ENCODE results near the gene MRPS21. TPM values are rescaled to one million over a fixed set of nuclear protein-coding genes. Genes with fewer than 3 reads are reported as not detected.

Gene MRPS21
- total RNA-seq, 6 experiments from 2014 or later, result 22.9 to 30.5 (median 25.0) TPM

DNA sequence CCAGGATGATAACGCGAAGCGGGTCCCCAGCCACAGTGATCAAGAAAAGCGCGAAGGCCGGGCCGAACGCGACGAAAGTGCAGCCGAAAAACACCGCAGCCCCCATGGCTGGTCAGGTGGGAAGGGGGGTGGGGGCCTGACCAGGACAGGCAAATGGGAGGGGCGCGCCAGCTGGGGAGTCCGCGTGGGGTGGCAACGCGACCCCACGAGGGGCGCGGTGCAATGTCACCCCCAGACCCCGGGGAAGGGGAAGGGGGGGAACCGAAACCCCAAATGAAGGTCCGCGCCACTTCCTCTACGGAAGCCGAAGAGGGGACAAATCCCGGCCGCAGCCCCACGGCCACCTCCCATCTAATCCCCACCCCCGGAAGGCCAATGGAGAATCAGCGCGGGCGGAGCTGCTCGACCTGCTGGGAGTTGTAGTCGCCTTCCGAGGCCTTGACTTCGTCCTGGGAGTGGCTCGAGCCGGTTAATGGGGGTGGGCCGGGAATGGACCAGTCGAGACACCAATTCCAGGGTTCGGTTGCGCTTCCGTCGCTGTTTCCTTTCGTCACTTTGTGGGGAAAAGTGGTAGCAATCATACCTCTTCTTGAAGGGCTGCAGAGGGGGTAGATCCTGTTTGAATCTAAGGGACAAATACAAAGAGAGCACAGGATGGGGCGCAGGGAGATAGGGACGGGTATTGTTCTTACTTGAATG, 24.8 kb upstream of the MRPS21 start, which contains the start of gene APH1A:
TSS of gene APH1A (minus strand) at position 312 of the 699 bp plus-strand sequence. CDS start at position 106, 206 bp downstream.
- H3K4me1 ChIP-seq, result peaks cover 0 to 12% (median 4%) of the 10 kb centered on the region in 4 donors
- WGBS (ENCODE audit: insufficient coverage, low coverage, low lambda C conversion rate, missing lambda C conversion rate), result under 1% methylated on average over 37 of the region's 49 CpGs
- DNase-seq, result peak; percentile 97 to 99 (median 99)
- TF ChIP-seq POLR2A (IDR thresholded peaks at IDR 0.05), result peak; percentile 66
- TF ChIP-seq, protein P1, sequence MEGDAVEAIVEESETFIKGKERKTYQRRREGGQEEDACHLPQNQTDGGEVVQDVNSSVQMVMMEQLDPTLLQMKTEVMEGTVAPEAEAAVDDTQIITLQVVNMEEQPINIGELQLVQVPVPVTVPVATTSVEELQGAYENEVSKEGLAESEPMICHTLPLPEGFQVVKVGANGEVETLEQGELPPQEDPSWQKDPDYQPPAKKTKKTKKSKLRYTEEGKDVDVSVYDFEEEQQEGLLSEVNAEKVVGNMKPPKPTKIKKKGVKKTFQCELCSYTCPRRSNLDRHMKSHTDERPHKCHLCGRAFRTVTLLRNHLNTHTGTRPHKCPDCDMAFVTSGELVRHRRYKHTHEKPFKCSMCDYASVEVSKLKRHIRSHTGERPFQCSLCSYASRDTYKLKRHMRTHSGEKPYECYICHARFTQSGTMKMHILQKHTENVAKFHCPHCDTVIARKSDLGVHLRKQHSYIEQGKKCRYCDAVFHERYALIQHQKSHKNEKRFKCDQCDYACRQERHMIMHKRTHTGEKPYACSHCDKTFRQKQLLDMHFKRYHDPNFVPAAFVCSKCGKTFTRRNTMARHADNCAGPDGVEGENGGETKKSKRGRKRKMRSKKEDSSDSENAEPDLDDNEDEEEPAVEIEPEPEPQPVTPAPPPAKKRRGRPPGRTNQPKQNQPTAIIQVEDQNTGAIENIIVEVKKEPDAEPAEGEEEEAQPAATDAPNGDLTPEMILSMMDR (IDR thresholded peaks at IDR 0.05), result no peak
- intact Hi-C loops (cut with DNase I), result no loop called here
- H3K27me3 ChIP-seq, result no peaks in the 10 kb centered on the region
- peaks cover 0 to 31% (median 8%) of the 10 kb centered on the region in 4 donors for H3K36me3 ChIP-seq
- H3K4me3 ChIP-seq, result peak within 1 kb of the TSS; percentile 80 to 87 (median 83)
- H3K27ac ChIP-seq, result peak within 1 kb of the TSS; percentile 90 to 95 (median 91)
- H3K9me3 ChIP-seq, result no peaks in the 10 kb centered on the region
- peak; percentile 97 to 99 (median 98) for ATAC-seq

DNA sequence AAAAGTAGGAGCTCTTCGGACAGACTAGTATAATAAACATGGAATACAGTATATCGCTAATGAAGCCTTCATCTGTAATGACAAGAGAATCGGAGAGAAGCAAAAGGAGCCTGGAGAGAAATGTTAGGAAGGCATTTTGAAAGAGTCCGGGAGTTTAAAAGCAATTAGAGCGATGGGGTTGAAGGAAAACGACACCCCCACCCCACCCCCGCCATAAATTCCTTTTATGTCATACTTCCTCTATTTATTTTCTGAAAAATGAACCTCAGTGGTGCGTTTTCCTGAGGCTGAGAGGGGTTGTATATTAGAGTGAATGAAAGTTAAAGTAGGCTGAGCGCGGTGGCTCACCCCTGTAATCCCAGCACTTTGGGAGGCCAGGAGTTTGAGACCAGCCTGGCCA, 24.2 kb upstream of the MRPS21 start:
- whole genome bisulfite sequencing (ENCODE audit: insufficient coverage, low coverage, low lambda C conversion rate, missing lambda C conversion rate), result 26% methylated on average over 10 of the region's 10 CpGs
- Histone ChIP-seq H3K36me3 (peaks cover 0 to 28% (median 8%) of the 10 kb centered on the region in 4 donors), H3K4me3 (peak overlapping the region; percentile 80 to 87 (median 83)), H3K27me3 (no peaks in the 10 kb centered on the region), H3K9me3 (no peaks in the 10 kb centered on the region), H3K4me1 (peaks cover 0 to 12% (median 4%) of the 10 kb centered on the region in 4 donors), H3K27ac (peak overlapping the region; percentile 90 to 95 (median 91))
- intact Hi-C loops (cut with DNase I), result no loop called here
- ATAC-seq (no peak), DNase-seq (no peak)
- TF ChIP-seq, protein P1 (IDR thresholded peaks at IDR 0.05), result no peak
- no peak for TF ChIP-seq POLR2A (IDR thresholded peaks at IDR 0.05)

DNA sequence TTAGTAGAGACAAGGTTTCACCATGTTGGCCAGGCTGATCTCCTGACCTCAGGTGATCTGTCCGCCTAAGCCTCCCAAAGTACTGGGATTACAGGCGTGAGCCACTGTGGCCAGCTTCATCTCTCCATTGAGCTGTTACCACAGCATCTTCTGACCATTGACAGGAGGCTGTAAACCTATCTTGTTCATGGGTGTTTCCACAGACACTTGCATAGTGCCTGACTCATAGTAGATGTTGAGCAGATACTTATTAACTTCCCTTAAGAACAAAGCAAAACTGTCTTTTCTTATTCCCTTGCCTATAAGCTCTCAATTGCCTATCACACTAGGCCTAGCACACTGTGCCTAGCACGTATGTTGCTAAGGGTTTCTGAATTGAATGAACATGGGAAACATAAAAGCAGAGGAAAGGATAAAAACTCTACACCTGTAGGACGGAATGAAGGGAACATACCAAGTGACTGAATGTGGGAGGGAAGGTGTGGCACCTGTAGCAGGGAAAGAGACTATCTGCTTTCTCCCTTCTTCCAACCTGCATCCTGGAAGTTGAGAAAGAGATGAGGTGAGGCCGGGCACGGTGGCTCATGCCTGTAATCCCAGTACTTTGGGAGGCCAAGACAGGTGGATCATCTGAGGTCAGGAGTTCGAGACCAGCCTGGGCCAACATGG, 22.2 kb upstream of the MRPS21 start:
- H3K27ac ChIP-seq, result no peak overlapping the region
- peaks cover 0 to 12% (median 4%) of the 10 kb centered on the region in 4 donors for H3K4me1 ChIP-seq
- intact Hi-C loops (cut with DNase I), result no loop called here
- DNase-seq, result no peak
- ATAC-seq, result no peak
- H3K9me3 ChIP-seq, result no peaks in the 10 kb centered on the region
- 95% methylated on average over 4 of the region's 7 CpGs for WGBS (ENCODE audit: insufficient coverage, low coverage, low lambda C conversion rate, missing lambda C conversion rate)
- peaks cover 0 to 8% (median 3%) of the 10 kb centered on the region in 4 donors for H3K36me3 ChIP-seq
- no peak overlapping the region for H3K4me3 ChIP-seq
- H3K27me3 ChIP-seq, result no peaks in the 10 kb centered on the region
- TF ChIP-seq POLR2A (IDR thresholded peaks at IDR 0.05), result no peak
- TF ChIP-seq, protein P1 (IDR thresholded peaks at IDR 0.05), result no peak

DNA sequence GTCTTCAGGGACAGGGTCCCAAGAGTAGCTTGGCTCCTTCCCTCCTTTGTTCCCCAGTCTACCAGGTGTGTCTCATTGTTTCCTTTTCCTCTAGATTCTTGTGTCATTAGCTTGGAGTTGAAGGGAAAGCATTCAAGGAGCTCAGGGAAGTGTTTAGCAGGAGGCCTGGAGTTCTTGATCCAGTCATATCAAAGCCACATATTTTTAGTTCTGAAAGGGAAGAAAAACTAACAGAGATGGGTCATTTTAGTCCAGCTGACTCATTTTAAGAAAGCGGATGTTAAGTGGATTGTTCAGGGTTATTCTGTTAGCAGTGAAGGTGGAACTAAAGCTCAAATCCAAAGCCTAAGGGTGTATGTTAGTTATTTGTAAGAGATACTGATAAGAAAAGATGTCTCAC, 20.4 kb upstream of the MRPS21 start:
- Histone ChIP-seq H3K9me3 (no peaks in the 10 kb centered on the region), H3K36me3 (no peaks in the 10 kb centered on the region), H3K4me3 (no peak overlapping the region), H3K4me1 (peaks cover 0 to 9% (median 4%) of the 10 kb centered on the region in 4 donors), H3K27me3 (no peaks in the 10 kb centered on the region), H3K27ac (no peak overlapping the region)
- DNase-seq, result no peak
- TF ChIP-seq, protein P1 (IDR thresholded peaks at IDR 0.05), result no peak
- TF ChIP-seq POLR2A (IDR thresholded peaks at IDR 0.05), result no peak
- intact Hi-C loops (cut with DNase I), result no loop called here
- WGBS (ENCODE audit: insufficient coverage, low coverage, low lambda C conversion rate, missing lambda C conversion rate), result 67% methylated on average over 1 of the region's 1 CpG
- ATAC-seq, result no peak
